ENCODE measurements around the gene WNT4.

Gene WNT4

GRCh38 chr1:22074803-22075202, 68.1 kb downstream of the WNT4 start:
- H3K9me3 ChIP-seq (ENCODE audit: control insufficient read depth, insufficient read depth, low read length), result no peaks in the 10 kb centered on the region
- H3K4me3 ChIP-seq (ENCODE audit: low read depth, low read length), result no peak overlapping the region; the same call in 1 of the 2 replicates
- peaks cover 16% of the 10 kb centered on the region for H3K4me1 ChIP-seq (ENCODE audit: control insufficient read depth, insufficient read depth, low read length)
- peaks cover 13% of the 10 kb centered on the region for H3K36me3 ChIP-seq (ENCODE audit: control insufficient read depth, insufficient read depth, low read length)
- peak overlapping the region; percentile 59 for H3K27ac ChIP-seq (ENCODE audit: low read depth, low read length)
- no peaks in the 10 kb centered on the region for H3K27me3 ChIP-seq (ENCODE audit: control insufficient read depth, insufficient read depth, low read length)
- H3K9ac ChIP-seq (ENCODE audit: low read depth, low read length), result 0 out of 2 replicates have a peak overlapping the region, but pooled peaks have one; percentile 23

GRCh38 chr1:22071511-22071910, 71.4 kb downstream of the WNT4 start:
- H3K4me3 ChIP-seq (ENCODE audit: low read depth, low read length), result no peak overlapping the region
- no peaks in the 10 kb centered on the region for H3K36me3 ChIP-seq (ENCODE audit: control insufficient read depth, insufficient read depth, low read length)
- H3K4me1 ChIP-seq (ENCODE audit: control insufficient read depth, insufficient read depth, low read length), result peaks cover 19% of the 10 kb centered on the region

More at GRCh38 chr1:22071511-22071910, 71.4 kb downstream of the WNT4 start:
- Histone ChIP-seq H3K27ac (ENCODE audit: low read depth, low read length) (no peak overlapping the region), H3K27me3 (ENCODE audit: control insufficient read depth, insufficient read depth, low read length) (no peaks in the 10 kb centered on the region), H3K9ac (ENCODE audit: low read depth, low read length) (no peak overlapping the region), H3K9me3 (ENCODE audit: control insufficient read depth, insufficient read depth, low read length) (no peaks in the 10 kb centered on the region)
